ENCODE results near the gene PTPRK. TPM values are rescaled to one million over a fixed set of nuclear protein-coding genes. Genes with fewer than 3 reads are reported as not detected.
"Not testable (repeated sequence)": the region's sequence is repeated elsewhere in the genome, so short reads cannot be mapped to it uniquely, and the experiment has no call there.

PTPRK gene
- total RNA-seq, 1 donor from 2014 or later, result 15.6 TPM

GRCh38 chr6:127959869-127960268 lies 560.5 kb downstream of the PTPRK start:
- DNase-seq (ENCODE audit: low spot score), result no peak

- DNase-seq (ENCODE audit: low spot score), result peak; percentile 18
Measured at GRCh38 chr6:127956956-127957355, 563.4 kb downstream of the PTPRK start.

- DNase-seq (ENCODE audit: low spot score), result no peak
Measured at GRCh38 chr6:127956260-127956888, 564.0 kb downstream of the PTPRK start.

- DNase-seq (ENCODE audit: low spot score), result no peak
Measured at GRCh38 chr6:127954082-127954481, 566.3 kb downstream of the PTPRK start.

GRCh38 chr6:127952831-127953230 lies 567.6 kb downstream of the PTPRK start:
- peak; percentile 66 for DNase-seq (ENCODE audit: low spot score)

- DNase-seq (ENCODE audit: low spot score), result no peak
Measured at GRCh38 chr6:127952176-127952575, 568.2 kb downstream of the PTPRK start.

DNA sequence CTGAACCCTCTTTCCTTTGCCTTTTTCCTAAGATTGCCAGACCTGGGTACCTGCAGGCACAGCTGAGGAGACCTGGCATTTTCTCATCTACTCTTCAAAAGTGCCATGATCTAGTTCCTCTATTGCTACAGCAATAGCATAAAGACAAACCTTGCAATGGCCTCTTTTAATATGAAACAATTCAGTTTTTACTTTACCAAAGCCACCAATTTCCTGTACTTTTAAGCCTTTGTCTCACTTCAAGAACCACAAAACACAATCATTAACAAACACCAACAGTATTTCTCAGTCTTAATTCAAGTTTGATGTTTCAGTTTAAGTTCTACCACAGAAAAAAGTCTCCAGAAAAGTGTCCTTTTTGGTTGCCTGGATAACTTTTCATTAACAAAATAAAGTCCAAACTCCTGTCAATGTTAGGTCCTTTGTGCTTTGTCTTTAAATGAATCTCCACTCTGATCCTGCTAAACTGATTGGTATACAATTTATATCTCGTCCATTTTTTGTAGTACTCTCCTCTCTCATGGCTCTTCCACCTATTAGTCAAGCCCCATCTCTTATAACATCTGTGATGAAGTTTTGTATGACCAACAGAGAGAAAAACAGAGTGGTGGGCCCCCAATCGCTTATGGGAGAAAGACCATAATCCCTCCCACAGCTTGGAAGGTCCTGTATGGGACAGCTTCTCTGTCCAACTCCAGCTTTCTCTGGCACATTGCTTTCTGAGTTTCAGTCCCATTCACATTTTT lies 569.1 kb downstream of the PTPRK start:
- DNase-seq (ENCODE audit: low spot score), result no peak

GRCh38 chr6:127950566-127951145 lies 569.7 kb downstream of the PTPRK start:
- DNase-seq (ENCODE audit: low spot score), result no peak

DNA sequence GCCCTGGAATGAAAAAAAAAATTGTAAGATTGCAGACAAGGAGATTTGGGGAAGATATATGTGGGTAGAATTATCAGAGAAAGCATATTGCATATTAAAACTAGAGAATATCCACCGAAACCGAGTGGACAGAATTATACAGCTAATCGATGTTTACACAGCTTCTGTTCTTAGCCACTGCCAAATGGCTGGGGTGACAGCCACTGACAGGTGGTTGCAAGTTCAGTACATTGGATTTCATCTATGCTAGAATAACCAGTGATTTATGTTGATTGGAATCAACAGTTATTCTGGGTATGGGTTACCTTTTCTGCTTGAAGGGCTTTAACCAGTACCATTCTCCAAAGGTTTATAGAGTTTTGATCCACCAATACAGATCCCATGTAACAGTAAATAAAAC lies 571.1 kb downstream of the PTPRK start:
- no peak for DNase-seq (ENCODE audit: low spot score)

- DNase-seq (ENCODE audit: low spot score), result no peak
Measured at GRCh38 chr6:127946388-127946787, 574.0 kb downstream of the PTPRK start.

- no peak for DNase-seq (ENCODE audit: low spot score)
Measured at GRCh38 chr6:127945434-127946097, 574.8 kb downstream of the PTPRK start.

DNA sequence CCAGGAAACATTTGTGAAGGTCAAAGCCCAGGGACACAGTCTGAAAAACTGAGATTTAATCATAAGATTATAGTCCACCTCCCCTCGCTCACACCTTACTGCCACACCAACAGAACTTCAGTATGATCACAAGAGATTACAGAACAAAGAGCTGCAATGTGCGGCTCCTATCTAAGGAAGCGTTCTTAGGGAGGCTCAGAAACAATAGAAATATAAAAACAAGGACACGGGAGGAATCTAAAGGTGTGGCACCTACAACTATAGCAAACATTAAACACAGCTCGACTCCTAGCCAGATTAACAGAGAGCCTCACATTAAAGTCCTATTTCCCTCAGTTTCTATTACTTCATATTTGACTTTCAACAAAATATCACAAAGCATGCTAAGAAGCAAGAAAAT lies 579.2 kb downstream of the PTPRK start:
- no peak for DNase-seq (ENCODE audit: low spot score)

DNA sequence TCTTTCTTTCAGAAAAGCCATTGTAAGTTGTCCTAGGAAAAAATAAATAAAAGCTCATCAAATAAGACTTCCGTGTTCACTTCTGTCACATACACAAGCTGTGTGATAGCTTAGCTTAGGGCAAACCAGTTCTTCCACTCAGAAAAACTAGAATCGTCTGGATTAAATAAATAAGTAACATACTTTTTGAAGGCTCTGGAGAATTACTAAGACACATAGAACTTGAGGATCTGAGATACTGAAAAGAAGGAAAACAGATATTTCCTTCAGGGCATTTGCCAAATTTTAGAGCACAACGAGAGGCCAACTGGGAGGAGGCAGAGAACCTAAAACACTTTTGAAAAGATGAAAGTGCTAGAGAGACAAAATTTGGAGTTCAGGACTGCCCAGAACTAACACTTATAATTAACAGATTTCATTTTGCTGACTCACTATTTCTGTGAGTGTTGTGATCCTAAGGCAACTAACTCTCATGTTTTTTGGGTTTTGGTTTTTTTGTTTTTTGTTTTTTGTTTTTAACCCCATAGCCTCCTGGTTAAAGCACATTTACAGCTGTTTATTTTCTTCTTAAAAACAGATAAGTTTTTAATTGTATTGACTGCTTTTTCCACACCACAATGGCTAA lies 580.8 kb downstream of the PTPRK start:
- DNase-seq (ENCODE audit: low spot score), result peak; percentile 83

DNA sequence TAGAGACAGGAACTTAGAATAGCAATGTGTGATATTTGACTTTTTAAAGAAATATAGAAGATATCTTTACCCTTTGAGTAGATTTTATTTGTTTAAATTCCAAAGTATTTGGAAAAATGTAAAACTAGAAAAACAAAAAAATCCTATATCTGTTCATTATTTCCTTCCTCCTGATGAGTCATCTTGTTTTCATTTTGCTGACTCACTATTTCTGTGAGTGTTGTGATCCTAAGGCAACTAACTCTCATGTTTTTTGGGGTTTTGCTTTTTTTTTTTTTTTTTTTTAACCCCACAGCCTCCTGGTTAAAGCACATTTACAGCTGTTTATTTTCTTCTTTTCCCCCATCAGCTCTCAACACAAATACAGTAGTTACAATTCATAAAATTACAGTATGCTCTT lies 581.7 kb downstream of the PTPRK start:
- peak; percentile 24 for DNase-seq (ENCODE audit: low spot score)

- no peak for DNase-seq (ENCODE audit: low spot score)
Measured at GRCh38 chr6:127937747-127938146, 582.7 kb downstream of the PTPRK start.

DNA sequence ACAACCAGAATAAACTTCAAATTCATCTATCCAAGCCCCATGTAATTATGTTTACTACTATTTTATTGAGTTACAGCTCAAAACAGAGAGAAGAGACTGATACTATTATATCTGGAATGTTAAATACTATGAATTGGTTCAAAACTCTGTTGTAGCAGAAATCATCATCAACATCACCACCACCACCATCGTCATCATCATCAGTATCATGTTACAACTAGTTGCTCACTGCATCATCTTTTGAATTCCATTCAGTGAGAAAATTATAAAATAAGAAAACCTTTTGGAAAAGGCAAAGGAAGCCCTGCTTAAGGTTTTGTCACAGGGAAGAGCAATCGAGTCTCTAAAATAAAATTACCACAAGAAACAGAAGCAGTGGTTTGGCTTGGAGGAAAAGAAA lies 583.3 kb downstream of the PTPRK start:
- DNase-seq (ENCODE audit: low spot score), result no peak

GRCh38 chr6:127934956-127935355 lies 585.4 kb downstream of the PTPRK start:
- no peak for DNase-seq (ENCODE audit: low spot score)

- no peak for DNase-seq (ENCODE audit: low spot score)
Measured at GRCh38 chr6:127933852-127934840, 586.3 kb downstream of the PTPRK start.

DNA sequence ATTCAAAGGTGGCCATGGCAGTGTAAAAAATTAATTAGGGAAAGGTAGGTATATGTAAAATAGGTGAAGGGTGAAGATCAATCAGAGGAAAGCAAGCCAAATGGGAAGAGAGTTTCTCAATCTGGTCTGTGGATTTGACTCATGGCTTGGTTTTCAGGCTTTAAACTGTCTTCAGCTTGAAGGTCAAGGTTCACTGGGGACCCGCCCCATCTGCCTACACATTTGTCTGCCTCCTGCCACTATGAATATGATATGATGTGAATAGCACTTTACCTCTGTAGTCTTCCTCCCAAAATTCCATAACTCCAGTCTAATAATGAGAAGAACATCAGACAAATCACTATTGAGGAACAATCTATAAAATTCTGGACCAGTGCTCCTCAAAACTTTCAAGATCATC lies 587.3 kb downstream of the PTPRK start:
- DNase-seq (ENCODE audit: low spot score), result no peak

DNA sequence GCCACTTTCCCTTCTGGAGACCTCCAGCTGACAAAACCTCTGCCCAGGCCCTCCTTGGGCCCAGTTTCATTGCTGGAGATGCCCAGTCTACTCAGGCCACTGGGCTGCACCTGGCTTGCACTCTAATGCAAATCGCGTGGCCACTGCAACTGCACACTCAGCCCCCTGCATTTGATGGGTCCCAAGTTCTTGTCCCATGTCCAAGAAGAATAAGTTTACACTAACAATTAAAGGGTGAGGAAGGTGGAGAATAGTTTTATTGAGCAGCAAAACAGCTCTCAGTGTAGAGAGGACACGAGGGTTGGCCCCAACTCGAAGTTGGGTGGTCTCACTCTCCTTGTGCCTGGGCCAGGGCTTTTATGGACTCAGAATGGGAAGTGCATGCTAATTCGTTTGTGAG lies 587.7 kb downstream of the PTPRK start:
- DNase-seq (ENCODE audit: low spot score), result no peak

- not testable (repeated sequence) for DNase-seq (ENCODE audit: low spot score)
Measured at GRCh38 chr6:127926441-127926840, 594.0 kb downstream of the PTPRK start.

All from umbilical cord (tissue), 2 donors.